ENCODE data around the gene SCYL2.
"Not testable (repeated sequence)": the region's sequence is repeated elsewhere in the genome, so short reads cannot be mapped to it uniquely, and the experiment has no call there.

SCYL2 gene

DNA sequence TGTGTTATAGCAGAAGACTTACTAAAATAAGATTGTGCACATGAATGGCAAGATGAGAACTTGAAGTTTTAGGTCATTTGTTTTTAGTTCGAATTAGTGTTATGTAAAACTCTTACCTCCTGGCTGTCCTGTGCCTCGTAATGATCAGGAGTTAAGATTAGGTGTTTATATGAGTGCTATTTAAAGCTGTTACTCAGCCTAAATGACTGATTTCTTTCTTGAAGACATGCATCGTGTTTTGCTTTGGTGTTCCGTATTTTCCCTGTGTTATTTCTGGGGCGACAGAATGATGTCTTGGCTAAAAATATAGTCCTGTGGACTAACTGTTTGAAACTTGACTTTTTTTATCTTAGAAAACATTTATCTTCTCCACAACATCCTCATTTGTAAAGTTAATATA, 22.1 kb downstream of the SCYL2 start:
- H3K4me3 ChIP-seq (ENCODE audit: low read depth, low read length), result no peak overlapping the region
- no peaks in the 10 kb centered on the region for H3K9me3 ChIP-seq (ENCODE audit: control insufficient read depth, insufficient read depth, low read depth, low read length)
- no peak for TF ChIP-seq ZFP69B (tag by site-specific recombination; IDR thresholded peaks at IDR 0.05)
- TF ChIP-seq ZNF670 (tag by site-specific recombination; IDR thresholded peaks at IDR 0.05; ENCODE audit: low read depth), result no peak
- no peak for TF ChIP-seq ZNF785 (tag by site-specific recombination; IDR thresholded peaks at IDR 0.05)
- TF ChIP-seq ZNF843 (tag by site-specific recombination; IDR thresholded peaks at IDR 0.05), result peak; percentile 56; the same call in 1 of the 2 replicates
- TF ChIP-seq, protein P1, sequence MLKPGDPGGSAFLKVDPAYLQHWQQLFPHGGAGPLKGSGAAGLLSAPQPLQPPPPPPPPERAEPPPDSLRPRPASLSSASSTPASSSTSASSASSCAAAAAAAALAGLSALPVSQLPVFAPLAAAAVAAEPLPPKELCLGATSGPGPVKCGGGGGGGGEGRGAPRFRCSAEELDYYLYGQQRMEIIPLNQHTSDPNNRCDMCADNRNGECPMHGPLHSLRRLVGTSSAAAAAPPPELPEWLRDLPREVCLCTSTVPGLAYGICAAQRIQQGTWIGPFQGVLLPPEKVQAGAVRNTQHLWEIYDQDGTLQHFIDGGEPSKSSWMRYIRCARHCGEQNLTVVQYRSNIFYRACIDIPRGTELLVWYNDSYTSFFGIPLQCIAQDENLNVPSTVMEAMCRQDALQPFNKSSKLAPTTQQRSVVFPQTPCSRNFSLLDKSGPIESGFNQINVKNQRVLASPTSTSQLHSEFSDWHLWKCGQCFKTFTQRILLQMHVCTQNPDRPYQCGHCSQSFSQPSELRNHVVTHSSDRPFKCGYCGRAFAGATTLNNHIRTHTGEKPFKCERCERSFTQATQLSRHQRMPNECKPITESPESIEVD (tag by site-specific recombination; IDR thresholded peaks at IDR 0.05), result peak; percentile 62
- ChIA-PET CTCF (no interaction called here), POLR2A (no interaction called here)
- H3K27ac ChIP-seq (ENCODE audit: extremely low read depth, low read depth, low read length), result no peak overlapping the region
- H3K4me1 ChIP-seq (ENCODE audit: control insufficient read depth, insufficient read depth, low read length), result peaks cover 4% of the 10 kb centered on the region; the same call in 1 of the 2 replicates
- H3K36me3 ChIP-seq (ENCODE audit: control insufficient read depth in 2 of 2, insufficient read depth in 1 of 2, low read length in 2 of 2), result peaks cover 8 to 22% of the 10 kb centered on the region in 2 experiments

DNA sequence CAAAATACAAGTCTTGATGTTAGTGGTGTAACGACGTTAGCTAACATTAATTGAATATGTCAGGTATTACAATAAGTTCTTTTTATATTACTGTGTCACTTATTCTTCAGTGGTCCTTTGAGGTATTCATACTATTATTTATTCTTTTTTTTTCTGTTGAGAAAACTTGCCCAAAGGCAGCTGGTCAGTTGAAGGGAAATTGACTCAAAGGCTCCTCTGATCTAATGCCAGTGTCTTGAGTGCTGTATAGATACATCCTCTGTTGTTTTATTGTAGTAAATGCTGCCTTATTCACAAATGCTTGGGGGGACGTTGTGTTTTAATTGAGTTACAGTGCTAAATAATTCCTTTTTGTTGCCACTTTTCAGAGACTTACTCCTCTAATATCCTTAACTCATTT, 23.0 kb downstream of the SCYL2 start:
- POLR2A ChIA-PET, result no interaction called here
- Histone ChIP-seq H3K36me3 (ENCODE audit: control insufficient read depth in 2 of 2, insufficient read depth in 1 of 2, low read length in 2 of 2) (peaks cover 8 to 20% of the 10 kb centered on the region in 2 experiments), H3K4me1 (ENCODE audit: control insufficient read depth, insufficient read depth, low read length) (peaks cover 4% of the 10 kb centered on the region; the same call in 1 of the 2 replicates), H3K9me3 (ENCODE audit: control insufficient read depth, insufficient read depth, low read depth, low read length) (no peaks in the 10 kb centered on the region), H3K27ac (ENCODE audit: extremely low read depth, low read depth, low read length) (no peak overlapping the region), H3K4me3 (ENCODE audit: low read depth, low read length) (no peak overlapping the region)
- 0 out of 2 replicates have a peak, but pooled peaks have one; percentile 18 for TF ChIP-seq ZNF10 (tag by site-specific recombination; IDR thresholded peaks at IDR 0.05)
- TF ChIP-seq, protein P2, sequence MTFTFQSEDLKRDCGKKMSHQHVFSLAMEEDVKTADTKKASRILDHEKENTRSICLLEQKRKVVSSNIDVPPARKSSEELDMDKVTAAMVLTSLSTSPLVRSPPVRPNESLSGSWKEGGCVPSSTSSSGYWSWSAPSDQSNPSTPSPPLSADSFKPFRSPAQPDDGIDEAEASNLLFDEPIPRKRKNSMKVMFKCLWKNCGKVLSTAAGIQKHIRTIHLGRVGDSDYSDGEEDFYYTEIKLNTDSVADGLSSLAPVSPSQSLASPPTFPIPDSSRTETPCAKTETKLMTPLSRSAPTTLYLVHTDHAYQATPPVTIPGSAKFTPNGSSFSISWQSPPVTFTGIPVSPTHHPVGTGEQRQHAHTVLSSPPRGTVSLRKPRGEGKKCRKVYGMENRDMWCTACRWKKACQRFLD (tag by site-specific recombination; IDR thresholded peaks at IDR 0.05), result no peak
- CTCF ChIA-PET, result no interaction called here

DNA sequence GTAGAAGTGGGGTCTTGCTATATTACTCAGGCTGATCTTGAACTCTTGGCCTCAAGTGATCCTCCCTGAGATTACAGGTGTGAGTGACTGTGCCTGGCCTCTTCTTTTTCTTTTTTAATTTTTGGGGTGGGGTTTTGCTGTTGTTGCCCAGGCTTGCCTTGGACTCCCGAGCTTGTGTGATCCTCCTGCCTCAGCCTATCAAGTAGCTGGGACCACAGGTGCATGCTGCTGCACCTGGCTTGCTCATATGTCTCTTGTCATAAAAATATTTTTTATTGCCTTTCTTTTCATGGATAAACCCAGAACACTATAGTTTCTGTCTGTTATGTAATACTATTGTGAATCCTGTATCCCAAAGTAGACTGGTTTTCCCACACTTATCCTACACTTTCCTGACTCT, 26.0 kb downstream of the SCYL2 start:
- Histone ChIP-seq H3K4me3 (ENCODE audit: low read depth, low read length) (no peak overlapping the region), H3K27ac (ENCODE audit: extremely low read depth, low read depth, low read length) (no peak overlapping the region), H3K36me3 (ENCODE audit: control insufficient read depth in 2 of 2, insufficient read depth in 1 of 2, low read length in 2 of 2) (peaks cover 4 to 34% of the 10 kb centered on the region in 2 experiments), H3K9me3 (ENCODE audit: control insufficient read depth, insufficient read depth, low read depth, low read length) (no peaks in the 10 kb centered on the region), H3K4me1 (ENCODE audit: control insufficient read depth, insufficient read depth, low read length) (peaks cover 4% of the 10 kb centered on the region; the same call in 1 of the 2 replicates)
- ChIA-PET CTCF (no interaction called here), POLR2A (no interaction called here)
- TF ChIP-seq ZNF174 (tag by site-specific recombination; IDR thresholded peaks at IDR 0.05), result no peak
- no peak for TF ChIP-seq ZFP3 (tag by site-specific recombination; IDR thresholded peaks at IDR 0.05; ENCODE audit: low read depth)
- TF ChIP-seq ZNF521 (tag by site-specific recombination; IDR thresholded peaks at IDR 0.05), result no peak
- TF ChIP-seq, protein P3, sequence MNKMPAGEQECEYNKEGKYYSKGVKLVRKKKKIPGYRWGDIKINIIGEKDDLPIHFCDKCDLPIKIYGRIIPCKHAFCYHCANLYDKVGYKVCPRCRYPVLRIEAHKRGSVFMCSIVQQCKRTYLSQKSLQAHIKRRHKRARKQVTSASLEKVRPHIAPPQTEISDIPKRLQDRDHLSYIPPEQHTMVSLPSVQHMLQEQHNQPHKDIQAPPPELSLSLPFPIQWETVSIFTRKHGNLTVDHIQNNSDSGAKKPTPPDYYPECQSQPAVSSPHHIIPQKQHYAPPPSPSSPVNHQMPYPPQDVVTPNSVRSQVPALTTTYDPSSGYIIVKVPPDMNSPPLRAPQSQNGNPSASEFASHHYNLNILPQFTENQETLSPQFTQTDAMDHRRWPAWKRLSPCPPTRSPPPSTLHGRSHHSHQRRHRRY (tag by site-specific recombination; IDR thresholded peaks at IDR 0.05), result no peak
- no peak for TF ChIP-seq ZNF155 (tag by site-specific recombination; IDR thresholded peaks at IDR 0.05)
- no peak for TF ChIP-seq ZBTB1 (tag by site-specific recombination; IDR thresholded peaks at IDR 0.05)
- no peak for TF ChIP-seq ZNF211 (tag by site-specific recombination; IDR thresholded peaks at IDR 0.05; ENCODE audit: low read depth)
- no peak for TF ChIP-seq ZNF585B (tag by site-specific recombination; IDR thresholded peaks at IDR 0.05)
- TF ChIP-seq, protein P4, sequence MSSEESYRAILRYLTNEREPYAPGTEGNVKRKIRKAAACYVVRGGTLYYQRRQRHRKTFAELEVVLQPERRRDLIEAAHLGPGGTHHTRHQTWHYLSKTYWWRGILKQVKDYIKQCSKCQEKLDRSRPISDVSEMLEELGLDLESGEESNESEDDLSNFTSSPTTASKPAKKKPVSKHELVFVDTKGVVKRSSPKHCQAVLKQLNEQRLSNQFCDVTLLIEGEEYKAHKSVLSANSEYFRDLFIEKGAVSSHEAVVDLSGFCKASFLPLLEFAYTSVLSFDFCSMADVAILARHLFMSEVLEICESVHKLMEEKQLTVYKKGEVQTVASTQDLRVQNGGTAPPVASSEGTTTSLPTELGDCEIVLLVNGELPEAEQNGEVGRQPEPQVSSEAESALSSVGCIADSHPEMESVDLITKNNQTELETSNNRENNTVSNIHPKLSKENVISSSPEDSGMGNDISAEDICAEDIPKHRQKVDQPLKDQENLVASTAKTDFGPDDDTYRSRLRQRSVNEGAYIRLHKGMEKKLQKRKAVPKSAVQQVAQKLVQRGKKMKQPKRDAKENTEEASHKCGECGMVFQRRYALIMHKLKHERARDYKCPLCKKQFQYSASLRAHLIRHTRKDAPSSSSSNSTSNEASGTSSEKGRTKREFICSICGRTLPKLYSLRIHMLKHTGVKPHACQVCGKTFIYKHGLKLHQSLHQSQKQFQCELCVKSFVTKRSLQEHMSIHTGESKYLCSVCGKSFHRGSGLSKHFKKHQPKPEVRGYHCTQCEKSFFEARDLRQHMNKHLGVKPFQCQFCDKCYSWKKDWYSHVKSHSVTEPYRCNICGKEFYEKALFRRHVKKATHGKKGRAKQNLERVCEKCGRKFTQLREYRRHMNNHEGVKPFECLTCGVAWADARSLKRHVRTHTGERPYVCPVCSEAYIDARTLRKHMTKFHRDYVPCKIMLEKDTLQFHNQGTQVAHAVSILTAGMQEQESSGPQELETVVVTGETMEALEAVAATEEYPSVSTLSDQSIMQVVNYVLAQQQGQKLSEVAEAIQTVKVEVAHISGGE (tag by site-specific recombination; conservative IDR thresholded peaks at IDR 0.05; ENCODE audit: low read depth), result no peak

DNA sequence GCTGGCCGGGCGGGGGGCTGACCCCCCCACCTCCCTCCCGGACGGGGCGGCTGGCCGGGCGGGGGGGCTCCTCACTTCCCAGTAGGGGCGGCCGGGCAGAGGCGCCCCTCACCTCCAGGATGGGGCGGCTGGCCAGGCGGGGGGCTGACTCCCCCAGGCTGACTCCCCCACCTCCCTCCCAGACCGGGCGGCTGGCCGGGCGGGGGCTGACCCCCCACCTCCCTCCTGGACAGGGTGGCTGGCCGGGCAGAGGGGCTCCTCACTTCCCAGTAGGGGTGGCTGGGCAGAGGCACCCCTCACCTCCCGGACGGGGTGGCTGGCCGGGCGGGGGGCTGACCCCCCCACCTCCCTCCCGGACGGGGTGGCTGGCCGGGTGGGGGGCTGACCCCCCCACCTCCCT, 27.4 kb downstream of the SCYL2 start:
- peaks cover 14 to 42% of the 10 kb centered on the region in 2 experiments for H3K36me3 ChIP-seq (ENCODE audit: control insufficient read depth in 2 of 2, insufficient read depth in 1 of 2, low read length in 2 of 2)
- CTCF ChIA-PET; H3K4me3 ChIP-seq (ENCODE audit: low read depth, low read length); POLR2A ChIA-PET; H3K27ac ChIP-seq (ENCODE audit: extremely low read depth, low read depth, low read length); H3K4me1 ChIP-seq (ENCODE audit: control insufficient read depth, insufficient read depth, low read length); H3K9me3 ChIP-seq (ENCODE audit: control insufficient read depth, insufficient read depth, low read depth, low read length): not testable (repeated sequence)

Data from HEK293 (cell line).